ENCODE results near the gene ARID3B.

- TF ChIP-seq DR1 (CRISPR knock-in tag; IDR thresholded peaks at IDR 0.05) (no peak), NBN (conservative IDR thresholded peaks at IDR 0.05) (no peak), ELF4 (CRISPR knock-in tag; IDR thresholded peaks at IDR 0.05; ENCODE audit: borderline replicate concordance) (no peak), NONO (IDR thresholded peaks at IDR 0.05) (no peak), NONO (CRISPR knock-in tag; conservative IDR thresholded peaks at IDR 0.05) (no peak), JUND (CRISPR knock-in tag; IDR thresholded peaks at IDR 0.05) (no peak), FOXA1 (IDR thresholded peaks at IDR 0.05) (no peak), FOXA1 (CRISPR knock-in tag; IDR thresholded peaks at IDR 0.05) (no peak), SIN3A (IDR thresholded peaks at IDR 0.05; ENCODE audit: borderline replicate concordance, low read depth, low read length) (no peak), JUNB (CRISPR knock-in tag; IDR thresholded peaks at IDR 0.05; ENCODE audit: borderline replicate concordance) (no peak), TAF1 (CRISPR knock-in tag; IDR thresholded peaks at IDR 0.05) (no peak)
Observed at GRCh38 chr15:74643665-74644204, 102.7 kb downstream of the ARID3B start.

Data from HepG2 (cell line).